OCI-LY7 (cell line): Measurements from ENCODE around the gene FBXW12.

Experiments used
- CTCF ChIP-seq: fragments of 200-600 bp; sonication (generic); conservative IDR thresholded peaks from 2 replicates; pipeline ENCODE4 v1.5.1; 2014; ENCODE audit warnings: mild to moderate bottlenecking, antibody characterized with exemption, low read length, moderate library complexity, mixed read lengths
- EZH2phosphoT487 ChIP-seq: fragments of 200-600 bp; sonication (generic); IDR thresholded peaks from 2 replicates; pipeline ENCODE4 v1.6.1; 2018; ENCODE audit warnings: low read depth, borderline replicate concordance, mild to moderate bottlenecking, mixed run types, antibody characterized with exemption, low read length, moderate library complexity, mixed read lengths

GRCh38 chr3:48405343-48405881, 33.4 kb downstream of the FBXW12 start:
- TF ChIP-seq CTCF, result no peak
- TF ChIP-seq EZH2phosphoT487, result no peak
